H9 (cell line): ENCODE data around the gene KDM2B. TPM values are rescaled to one million over a fixed set of nuclear protein-coding genes. Genes with fewer than 3 reads are reported as not detected.
A peak's percentile ranks its signal among the peaks of the same experiment; 100 is the strongest.
"Not testable (repeated sequence)": the region's sequence is repeated elsewhere in the genome, so short reads cannot be mapped to it uniquely, and the experiment has no call there.

Source experiments
- DNase-seq: peaks from one replicate; pipeline ENCODE4 v3.0.0-alpha.2; 2017
- H2AFZ ChIP-seq: one replicate; pipeline ENCODE4 v1.6.1; 2013; ENCODE audit warnings: mild to moderate bottlenecking, low read length, control low read depth, moderate library complexity
- H2AK5ac ChIP-seq: 2 replicates; pipeline ENCODE4 v1.6.1; 2013; ENCODE audit warnings: low read length, control low read depth, mixed read lengths; ENCODE audit not compliant: insufficient read length
- H2BK120ac ChIP-seq: one replicate; pipeline ENCODE4 v1.6.1; 2013; ENCODE audit warnings: low read depth, mild to moderate bottlenecking, low read length, control low read depth, inconsistent platforms; ENCODE audit not compliant: poor library complexity, severe bottlenecking
- H2BK12ac ChIP-seq: 2 replicates; pipeline ENCODE4 v1.6.1; 2013; ENCODE audit warnings: low read length, control low read depth, mixed read lengths, low read depth; ENCODE audit not compliant: insufficient read length
- H2BK15ac ChIP-seq: 2 replicates; pipeline ENCODE4 v1.6.1; 2013; ENCODE audit warnings: low read depth, low read length, control low read depth
- H2BK20ac ChIP-seq: one replicate; pipeline ENCODE4 v1.6.1; 2013; ENCODE audit warnings: low read depth, mild to moderate bottlenecking, low read length, control low read depth, inconsistent platforms; ENCODE audit not compliant: poor library complexity, severe bottlenecking
- H2BK5ac ChIP-seq: 2 replicates; pipeline ENCODE4 v1.6.1; 2013; ENCODE audit warnings: low read length, control low read depth, mixed read lengths; ENCODE audit not compliant: insufficient read length
- H3K14ac ChIP-seq: 2 replicates; pipeline ENCODE4 v1.6.1; 2013; ENCODE audit warnings: low read length, control low read depth; ENCODE audit not compliant: insufficient read depth
- H3K18ac ChIP-seq: 2 replicates; pipeline ENCODE4 v1.6.1; 2013; ENCODE audit warnings: low read depth, mild to moderate bottlenecking, mixed read lengths, low read length, control low read depth; ENCODE audit not compliant: insufficient read length
- H3K23ac ChIP-seq: 2 replicates; pipeline ENCODE4 v1.6.1; 2013; ENCODE audit warnings: low read length, control low read depth, mixed read lengths, low read depth; ENCODE audit not compliant: insufficient read length
- H3K23me2 ChIP-seq: 2 replicates; pipeline ENCODE4 v1.6.1; 2013; ENCODE audit warnings: low read depth, mild to moderate bottlenecking, mixed read lengths, low read length, control low read depth; ENCODE audit not compliant: insufficient read length, poor library complexity, severe bottlenecking
- H3K27ac ChIP-seq: 2 replicates; pipeline ENCODE4 v1.5.1; 2013; ENCODE audit warnings: low read length, control low read depth, mixed read lengths, low read depth; ENCODE audit not compliant: insufficient read length
- H3K27me3 ChIP-seq: 2 replicates; pipeline ENCODE4 v1.6.1; 2013; ENCODE audit warnings: low read length, control low read depth, inconsistent platforms; ENCODE audit not compliant: insufficient read depth
- H3K4ac ChIP-seq: 2 replicates; pipeline ENCODE4 v1.6.1; 2013; ENCODE audit warnings: low read depth, mild to moderate bottlenecking, control low read depth, inconsistent platforms, low read length, moderate library complexity
- H3K4me1 ChIP-seq: 2 replicates; pipeline ENCODE4 v1.6.1; 2013; ENCODE audit warnings: low read length, control low read depth, inconsistent platforms; ENCODE audit not compliant: insufficient read depth
- H3K4me2 ChIP-seq: 2 replicates; pipeline ENCODE4 v1.6.1; 2013; ENCODE audit warnings: low read length, control low read depth, mixed read lengths; ENCODE audit not compliant: insufficient read length, insufficient read depth
- H3K56ac ChIP-seq: 2 replicates; pipeline ENCODE4 v1.6.1; 2013; ENCODE audit warnings: low read depth, mild to moderate bottlenecking, mixed read lengths, low read length, control low read depth; ENCODE audit not compliant: insufficient read length
- H3K79me1 ChIP-seq: 2 replicates; pipeline ENCODE4 v1.6.1; 2013; ENCODE audit warnings: low read depth, mild to moderate bottlenecking, moderate library complexity, low read length, control low read depth, inconsistent platforms; ENCODE audit not compliant: insufficient read depth, poor library complexity, severe bottlenecking
- H3K79me2 ChIP-seq: 2 replicates; pipeline ENCODE4 v1.6.1; 2013; ENCODE audit warnings: low read length, control low read depth, inconsistent platforms; ENCODE audit not compliant: insufficient read depth
- H3K9ac ChIP-seq: 2 replicates; pipeline ENCODE4 v1.6.1; 2013; ENCODE audit warnings: low read length, control low read depth, mixed read lengths; ENCODE audit not compliant: insufficient read length; ENCODE audit errors: extremely low read depth
- H3K9me3 ChIP-seq: one replicate; pipeline ENCODE4 v1.6.1; 2013; ENCODE audit warnings: low read depth, low read length, inconsistent platforms; ENCODE audit not compliant: control insufficient read depth
- H3T11ph ChIP-seq: one replicate; pipeline ENCODE4 v1.6.1; 2013; ENCODE audit warnings: mild to moderate bottlenecking, low read length, control low read depth, inconsistent platforms
- H4K20me1 ChIP-seq: one replicate; pipeline ENCODE4 v1.6.1; 2013; ENCODE audit not compliant: control insufficient read depth, insufficient read length, insufficient read depth
- H4K5ac ChIP-seq: 2 replicates; pipeline ENCODE4 v1.6.1; 2013; ENCODE audit warnings: low read depth, mild to moderate bottlenecking, mixed read lengths, low read length, control low read depth; ENCODE audit not compliant: insufficient read length
- H4K8ac ChIP-seq: replicated peaks from 2 replicates; pipeline ENCODE4 v1.6.1; 2013; ENCODE audit warnings: low read length, control low read depth, mixed read lengths, low read depth; ENCODE audit not compliant: insufficient read length
- H4K91ac ChIP-seq: 2 replicates; pipeline ENCODE4 v1.6.1; 2013; ENCODE audit warnings: low read depth, mild to moderate bottlenecking, moderate library complexity, mixed read lengths, low read length, control low read depth; ENCODE audit not compliant: insufficient read length
- H3K27ac Mint-ChIP-seq, 3 experiments: 2 replicates in 2 of 3; 3 replicates in 1 of 3; pipeline ENCODE4 v1.8.0; 2020 to 2021; ENCODE audit warnings: mixed read lengths in 3 of 3, mild to moderate bottlenecking in 1 of 3, moderate library complexity in 1 of 3
- H3K27me3 Mint-ChIP-seq: 2 replicates; pipeline ENCODE4 v1.8.0; 2021; ENCODE audit warnings: low read depth, mild to moderate bottlenecking, moderate library complexity, mixed read lengths
- H3K36me3 Mint-ChIP-seq, 3 experiments: 2 replicates in 2 of 3; 3 replicates in 1 of 3; pipeline ENCODE4 v1.8.0; 2020 to 2021; ENCODE audit warnings: low read depth in 3 of 3, mixed read lengths in 3 of 3; ENCODE audit not compliant: insufficient read depth in 1 of 3
- H3K4me1 Mint-ChIP-seq, 2 experiments: 2 replicates each; pipeline ENCODE4 v1.8.0; 2020; ENCODE audit warnings: mixed read lengths in 2 of 2
- H3K4me3 Mint-ChIP-seq, 2 experiments: 2 replicates in 1 of 2; 3 replicates in 1 of 2; pipeline ENCODE4 v1.8.0; 2020 to 2021; ENCODE audit warnings: mild to moderate bottlenecking in 2 of 2, mixed read lengths in 2 of 2, moderate library complexity in 1 of 2
- H3K9me3 Mint-ChIP-seq, 2 experiments: 2 replicates in 1 of 2; 3 replicates in 1 of 2; pipeline ENCODE4 v1.8.0; 2020; ENCODE audit warnings: mild to moderate bottlenecking in 2 of 2, mixed read lengths in 2 of 2, moderate library complexity in 1 of 2
- WGBS: extraction: QIAGEN DNeasy Blood & Tissue Kit; methylation state at CpG from one replicate; pipeline ENCODE4 v1.1.7; 2013; ENCODE audit warnings: missing lambda C conversion rate, low lambda C conversion rate, mixed read lengths; ENCODE audit not compliant: insufficient read length; ENCODE audit errors: extremely low coverage; 5-methylcytosine and 5-hydroxymethylcytosine counted together
- total RNA-seq: library from RNA; stranded (reverse); gene quantifications from 2 replicates; pipeline ENCODE4 v1.2.1, GENCODE V29; 2021
- TF ChIP-seq, protein P1 (sequence below): fragments of 200-600 bp; sonication (generic); conservative IDR thresholded peaks from 3 replicates; pipeline ENCODE4 v1.8.0; 2021; ENCODE audit warnings: antibody characterized with exemption, mild to moderate bottlenecking

KDM2B gene
- total RNA-seq, 1 experiment from 2014 or later = 143 TPM

GRCh38 chr12:121590476-121591143 lies 9.8 kb upstream of the KDM2B start:
- DNase-seq = no peak
- peaks cover 24 to 30% of the 10 kb centered on the region in 2 experiments for H3K4me1 Mint-ChIP-seq

GRCh38 chr12:121584885-121585284 lies 4.1 kb upstream of the KDM2B start:
- H3K9me3 Mint-ChIP-seq, H3K79me1 ChIP-seq, H2BK5ac ChIP-seq, H3K27me3 Mint-ChIP-seq, H3K9ac ChIP-seq, H3K79me2 ChIP-seq, H4K91ac ChIP-seq, H3K23ac ChIP-seq, H3K36me3 Mint-ChIP-seq, H2AFZ ChIP-seq, H3K18ac ChIP-seq, H3K56ac ChIP-seq, H3K4me3 Mint-ChIP-seq, H4K20me1 ChIP-seq, H3K4ac ChIP-seq, H3K4me2 ChIP-seq, H3K14ac ChIP-seq, H2BK12ac ChIP-seq, H2BK20ac ChIP-seq, H3K27ac ChIP-seq, H2BK120ac ChIP-seq, DNase-seq, H3K27me3 ChIP-seq, H2AK5ac ChIP-seq, H3T11ph ChIP-seq, H3K4me1 ChIP-seq, H4K5ac ChIP-seq, H3K27ac Mint-ChIP-seq, H2BK15ac ChIP-seq, H4K8ac ChIP-seq, H3K9me3 ChIP-seq: not testable (repeated sequence)
- peaks cover 34% of the 10 kb centered on the region in 2 experiments for H3K4me1 Mint-ChIP-seq
- peaks cover 20% of the 10 kb centered on the region for H3K23me2 ChIP-seq
- WGBS = no CpG with 5 or more reads among the region's 6 CpGs

More at GRCh38 chr12:121590476-121591143, 9.8 kb upstream of the KDM2B start:
- Histone ChIP-seq H3K18ac (no peak overlapping the region), H3K9ac (peak overlapping the region; percentile 19), H2BK120ac (no peak overlapping the region), H3K4me2 (peak overlapping the region; percentile 15), H4K5ac (no peak overlapping the region), H3K14ac (peak overlapping the region; percentile 7; the same call in 1 of the 2 replicates), H3K27me3 (no peaks in the 10 kb centered on the region), H2BK20ac (no peak overlapping the region), H3K56ac (no peak overlapping the region), H3K27ac (peak overlapping the region; percentile 24), H2AK5ac (no peak overlapping the region), H3K9me3 (no peaks in the 10 kb centered on the region), H4K8ac (no peak overlapping the region), H4K20me1 (no peaks in the 10 kb centered on the region), H3K23ac (no peak overlapping the region), H2BK15ac (no peak overlapping the region), H2BK5ac (no peak overlapping the region), H3K4me1 (peaks cover 4% of the 10 kb centered on the region), H3K79me2 (no peaks in the 10 kb centered on the region), H3K4ac (no peak overlapping the region), H2BK12ac (no peak overlapping the region), H4K91ac (no peak overlapping the region), H3K23me2 (no peaks in the 10 kb centered on the region), H3K79me1 (no peaks in the 10 kb centered on the region), H3T11ph (no peak overlapping the region), H2AFZ (no peak overlapping the region)
- H3K9me3 Mint-ChIP-seq = no peaks in the 10 kb centered on the region
- peak overlapping the region; percentile 94 to 96 (median 95) for H3K27ac Mint-ChIP-seq
- no CpG with 5 or more reads among the region's 10 CpGs for WGBS
- no peaks in the 10 kb centered on the region; the same call in 1 of the 2 replicates for H3K27me3 Mint-ChIP-seq
- H3K36me3 Mint-ChIP-seq = peaks cover 0 to 27% (median 9%) of the 10 kb centered on the region in 3 experiments; a peak in 6 of 7 replicates
- peak overlapping the region; percentile 40 to 56; a peak in 4 of 5 replicates for H3K4me3 Mint-ChIP-seq
- TF ChIP-seq, protein P1, sequence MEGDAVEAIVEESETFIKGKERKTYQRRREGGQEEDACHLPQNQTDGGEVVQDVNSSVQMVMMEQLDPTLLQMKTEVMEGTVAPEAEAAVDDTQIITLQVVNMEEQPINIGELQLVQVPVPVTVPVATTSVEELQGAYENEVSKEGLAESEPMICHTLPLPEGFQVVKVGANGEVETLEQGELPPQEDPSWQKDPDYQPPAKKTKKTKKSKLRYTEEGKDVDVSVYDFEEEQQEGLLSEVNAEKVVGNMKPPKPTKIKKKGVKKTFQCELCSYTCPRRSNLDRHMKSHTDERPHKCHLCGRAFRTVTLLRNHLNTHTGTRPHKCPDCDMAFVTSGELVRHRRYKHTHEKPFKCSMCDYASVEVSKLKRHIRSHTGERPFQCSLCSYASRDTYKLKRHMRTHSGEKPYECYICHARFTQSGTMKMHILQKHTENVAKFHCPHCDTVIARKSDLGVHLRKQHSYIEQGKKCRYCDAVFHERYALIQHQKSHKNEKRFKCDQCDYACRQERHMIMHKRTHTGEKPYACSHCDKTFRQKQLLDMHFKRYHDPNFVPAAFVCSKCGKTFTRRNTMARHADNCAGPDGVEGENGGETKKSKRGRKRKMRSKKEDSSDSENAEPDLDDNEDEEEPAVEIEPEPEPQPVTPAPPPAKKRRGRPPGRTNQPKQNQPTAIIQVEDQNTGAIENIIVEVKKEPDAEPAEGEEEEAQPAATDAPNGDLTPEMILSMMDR = no peak
